HCT116 (cell line): ENCODE data around the gene TRAF2. TPM values are rescaled to one million over a fixed set of nuclear protein-coding genes. Genes with fewer than 3 reads are reported as not detected.

Experiments used
- ATAC-seq: fragments of 200-7000 bp; cut with Tn5 transposase; 2 replicates; pipeline ENCODE4 v1.9.1; 2020; ENCODE audit warnings: mild to moderate bottlenecking, moderate library complexity
- BruUV-seq: library from RNA; stranded (reverse); fragments of 400-500 nt; replicated peaks from 2 replicates; lab custom pipeline; 2021; lab: Mats Ljungman, UMichigan
- CTCF ChIA-PET: fragments of 300-600 bp; sonication (Branson Sonifier 250); formaldehyde crosslinking; loops from one replicate; lab custom pipeline; 2021; ENCODE audit warnings: antibody characterized with exemption; lab: Charles Lee
- POLR2A ChIA-PET: fragments of 300-600, 350-600 bp; sonication (Branson Sonifier 250); formaldehyde crosslinking; loops from one replicate; lab custom pipeline; 2021; ENCODE audit warnings: antibody characterized with exemption; lab: Charles Lee
- RAD21 ChIA-PET, 2 experiments: fragments of 300-600 bp; sonication (Branson Sonifier 250); formaldehyde crosslinking; loops; one replicate each; lab custom pipeline; 2023; ENCODE audit warnings: low total read pairs in 2 of 2; ENCODE audit not compliant: uncharacterized antibody in 2 of 2, unreplicated experiment in 2 of 2, low non-redundant PET in 1 of 2; lab: Charles Lee
- DNase-seq: peaks from one replicate; pipeline ENCODE4 v3.0.0-alpha.2; 2010; ENCODE audit warnings: low read depth, low spot score
- H2AFZ ChIP-seq: fragments of 200-600 bp; shearing (Covaris generic), sonication (generic); 2 replicates; pipeline ENCODE4 v1.6.1; 2017; ENCODE audit warnings: low read depth, mixed run types, mixed read lengths, antibody characterized with exemption, low read length; ENCODE audit not compliant: poor library complexity, severe bottlenecking
- H3K27ac ChIP-seq: 2 replicates; pipeline ENCODE4 v1.5.1; 2012; ENCODE audit warnings: low read depth, low read length
- H3K27me3 ChIP-seq: fragments of 200-600 bp; sonication (generic); 2 replicates; pipeline ENCODE4 v1.6.1; 2016; ENCODE audit warnings: mixed run types, low read length, mixed read lengths; ENCODE audit not compliant: insufficient read depth
- H3K36me3 ChIP-seq, 2 experiments: fragments of 200-500 bp in 1 of 2; fragments of 200-600 bp in 1 of 2; sonication (Bioruptor generic) in 1 of 2; sonication (generic) in 1 of 2; 2 replicates each; pipeline versions ENCODE4 v1.5.1 to v1.6.1; 2014 to 2016; ENCODE audit warnings: low read length in 2 of 2, inconsistent platforms in 1 of 2, mixed read lengths in 1 of 2, mixed run types in 1 of 2; ENCODE audit not compliant: insufficient read depth in 2 of 2, control insufficient read depth in 1 of 2
- H3K4me1 ChIP-seq, 2 experiments: fragments of 200-600 bp in 1 of 2; sonication (generic) in 1 of 2; 2 replicates each; pipeline versions ENCODE4 v1.5.1 to v1.6.1; 2012 to 2017; ENCODE audit warnings: low read length in 2 of 2, inconsistent platforms in 1 of 2, mild to moderate bottlenecking in 1 of 2, mixed read lengths in 1 of 2, mixed run types in 1 of 2, moderate library complexity in 1 of 2; ENCODE audit not compliant: insufficient read depth in 2 of 2, control insufficient read depth in 1 of 2
- H3K4me2 ChIP-seq: fragments of 200-600 bp; sonication (generic); 2 replicates; pipeline ENCODE4 v1.6.1; 2017; ENCODE audit warnings: mixed run types, low read length, mixed read lengths
- H3K4me3 ChIP-seq, 2 experiments: fragments of 200-600 bp in 1 of 2; sonication (generic) in 1 of 2; replicated peaks in 1 of 2; 2 replicates each; pipeline ENCODE4 v1.5.1; 2011 to 2016; ENCODE audit warnings: low read length in 2 of 2, control low read depth in 1 of 2, low read depth in 1 of 2, mild to moderate bottlenecking in 1 of 2, mixed read lengths in 1 of 2, mixed run types in 1 of 2
- H3K79me2 ChIP-seq: fragments of 200-600 bp; sonication (generic); 2 replicates; pipeline ENCODE4 v1.6.1; 2017; ENCODE audit warnings: mild to moderate bottlenecking, mixed run types, low read length, moderate library complexity, mixed read lengths; ENCODE audit not compliant: insufficient read depth
- H3K9ac ChIP-seq: fragments of 200-600 bp; sonication (generic); 2 replicates; pipeline ENCODE4 v1.6.1; 2016; ENCODE audit warnings: low read length, mixed read lengths
- H3K9me2 ChIP-seq: fragments of 200-600 bp; sonication (generic), shearing (Covaris generic); 2 replicates; pipeline ENCODE4 v1.6.1; 2017; ENCODE audit warnings: mixed run types, mild to moderate bottlenecking, moderate library complexity; ENCODE audit not compliant: insufficient read depth
- H3K9me3 ChIP-seq, 2 experiments: fragments of 200-500 bp in 1 of 2; fragments of 200-600 bp in 1 of 2; sonication (Bioruptor generic) in 1 of 2; sonication (generic) in 1 of 2; 2 replicates each; pipeline ENCODE4 v1.6.1; 2014 to 2017; ENCODE audit warnings: low read length in 2 of 2, mixed read lengths in 2 of 2, inconsistent platforms in 1 of 2, low read depth in 1 of 2, mild to moderate bottlenecking in 1 of 2, mixed run types in 1 of 2, moderate library complexity in 1 of 2; ENCODE audit not compliant: control insufficient read depth in 1 of 2, insufficient read depth in 1 of 2
- H4K20me1 ChIP-seq: fragments of 200-600 bp; sonication (generic), shearing (Covaris generic); 2 replicates; pipeline ENCODE4 v1.6.1; 2017; ENCODE audit warnings: mixed run types, mild to moderate bottlenecking, moderate library complexity; ENCODE audit not compliant: insufficient read depth
- CEBPB ChIP-seq: IDR thresholded peaks from 2 replicates; pipeline ENCODE4 v1.6.1; 2012; ENCODE audit warnings: low read depth
- EZH2phosphoT487 ChIP-seq: fragments of 200-600 bp; IDR thresholded peaks from 2 replicates; pipeline ENCODE4 v1.6.1; 2018; ENCODE audit warnings: antibody characterized with exemption, borderline replicate concordance
- FOSL1 ChIP-seq: IDR thresholded peaks from 2 replicates; pipeline ENCODE4 v1.6.1; 2012; ENCODE audit warnings: low read depth
- ZFX ChIP-seq: fragments of 450-650 bp; IDR thresholded peaks from 2 replicates; pipeline ENCODE4 v1.6.1; 2017
- ZNF274 ChIP-seq: fragments of 200-500 bp; sonication (Bioruptor generic); IDR thresholded peaks from 2 replicates; pipeline ENCODE4 v1.6.1; 2014; ENCODE audit warnings: mild to moderate bottlenecking, low read depth, low read length, inconsistent platforms
- intact Hi-C: fragments of 100-400 bp; cut with micrococcal nuclease; formaldehyde crosslinking; loops from 2 replicates; pipeline ENCODE4 v1.10.0; 2022
- total RNA-seq: library from RNA; stranded (reverse); gene quantifications from one replicate; pipeline ENCODE4 v1.2.1, GENCODE V29; 2021; ENCODE audit not compliant: unreplicated experiment
- TF ChIP-seq, protein P1 (sequence below): IDR thresholded peaks from 2 replicates; pipeline ENCODE4 v1.6.1; 2012; ENCODE audit warnings: low read depth
- TF ChIP-seq, protein P2 (sequence below): IDR thresholded peaks from 2 replicates; pipeline ENCODE4 v1.6.1; 2012
- TF ChIP-seq, protein P3 (sequence below): IDR thresholded peaks from 2 replicates; pipeline ENCODE4 v1.6.1; 2011; ENCODE audit warnings: mild to moderate bottlenecking, low read length, moderate library complexity; ENCODE audit not compliant: insufficient replicate concordance; ENCODE audit errors: extremely low read depth

Gene TRAF2
- total RNA-seq, 1 experiment from 2014 or later = 28.4 TPM

DNA sequence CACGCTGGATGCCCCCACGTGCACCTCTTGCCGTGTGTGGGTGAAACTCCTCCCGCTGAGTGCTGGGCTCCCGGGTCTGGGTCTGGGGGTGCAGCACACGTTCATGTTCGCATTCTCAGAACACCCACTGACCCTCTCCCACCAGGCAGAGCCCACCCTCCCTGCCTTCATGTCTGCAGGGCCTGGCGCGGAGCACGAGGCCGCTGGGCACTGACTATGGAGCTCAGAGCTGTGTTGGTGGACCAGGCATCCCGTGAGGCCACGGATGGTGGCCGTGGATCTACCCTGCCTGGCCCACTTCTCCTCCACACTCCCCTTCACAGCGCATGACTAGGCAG, 74.6 kb downstream of the TRAF2 start:
- peaks cover 11 to 26% of the 10 kb centered on the region in 2 experiments for H3K4me1 ChIP-seq
- no peak overlapping the region for H3K9ac ChIP-seq
- H3K4me3 ChIP-seq = no peak overlapping the region
- no peak overlapping the region for H2AFZ ChIP-seq
- RAD21 ChIA-PET = no interaction called here
- intact Hi-C loops = no loop called here
- H4K20me1 ChIP-seq = no peaks in the 10 kb centered on the region
- no peaks in the 10 kb centered on the region for H3K9me3 ChIP-seq
- H3K79me2 ChIP-seq = no peaks in the 10 kb centered on the region
- TF ChIP-seq ZNF274 (no peak), CEBPB (no peak), ZFX (no peak), FOSL1 (no peak), EZH2phosphoT487 (no peak)
- TF ChIP-seq, protein P1, sequence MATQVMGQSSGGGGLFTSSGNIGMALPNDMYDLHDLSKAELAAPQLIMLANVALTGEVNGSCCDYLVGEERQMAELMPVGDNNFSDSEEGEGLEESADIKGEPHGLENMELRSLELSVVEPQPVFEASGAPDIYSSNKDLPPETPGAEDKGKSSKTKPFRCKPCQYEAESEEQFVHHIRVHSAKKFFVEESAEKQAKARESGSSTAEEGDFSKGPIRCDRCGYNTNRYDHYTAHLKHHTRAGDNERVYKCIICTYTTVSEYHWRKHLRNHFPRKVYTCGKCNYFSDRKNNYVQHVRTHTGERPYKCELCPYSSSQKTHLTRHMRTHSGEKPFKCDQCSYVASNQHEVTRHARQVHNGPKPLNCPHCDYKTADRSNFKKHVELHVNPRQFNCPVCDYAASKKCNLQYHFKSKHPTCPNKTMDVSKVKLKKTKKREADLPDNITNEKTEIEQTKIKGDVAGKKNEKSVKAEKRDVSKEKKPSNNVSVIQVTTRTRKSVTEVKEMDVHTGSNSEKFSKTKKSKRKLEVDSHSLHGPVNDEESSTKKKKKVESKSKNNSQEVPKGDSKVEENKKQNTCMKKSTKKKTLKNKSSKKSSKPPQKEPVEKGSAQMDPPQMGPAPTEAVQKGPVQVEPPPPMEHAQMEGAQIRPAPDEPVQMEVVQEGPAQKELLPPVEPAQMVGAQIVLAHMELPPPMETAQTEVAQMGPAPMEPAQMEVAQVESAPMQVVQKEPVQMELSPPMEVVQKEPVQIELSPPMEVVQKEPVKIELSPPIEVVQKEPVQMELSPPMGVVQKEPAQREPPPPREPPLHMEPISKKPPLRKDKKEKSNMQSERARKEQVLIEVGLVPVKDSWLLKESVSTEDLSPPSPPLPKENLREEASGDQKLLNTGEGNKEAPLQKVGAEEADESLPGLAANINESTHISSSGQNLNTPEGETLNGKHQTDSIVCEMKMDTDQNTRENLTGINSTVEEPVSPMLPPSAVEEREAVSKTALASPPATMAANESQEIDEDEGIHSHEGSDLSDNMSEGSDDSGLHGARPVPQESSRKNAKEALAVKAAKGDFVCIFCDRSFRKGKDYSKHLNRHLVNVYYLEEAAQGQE = no peak
- TF ChIP-seq, protein P2, sequence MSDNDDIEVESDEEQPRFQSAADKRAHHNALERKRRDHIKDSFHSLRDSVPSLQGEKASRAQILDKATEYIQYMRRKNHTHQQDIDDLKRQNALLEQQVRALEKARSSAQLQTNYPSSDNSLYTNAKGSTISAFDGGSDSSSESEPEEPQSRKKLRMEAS = no peak
- TF ChIP-seq, protein P3, sequence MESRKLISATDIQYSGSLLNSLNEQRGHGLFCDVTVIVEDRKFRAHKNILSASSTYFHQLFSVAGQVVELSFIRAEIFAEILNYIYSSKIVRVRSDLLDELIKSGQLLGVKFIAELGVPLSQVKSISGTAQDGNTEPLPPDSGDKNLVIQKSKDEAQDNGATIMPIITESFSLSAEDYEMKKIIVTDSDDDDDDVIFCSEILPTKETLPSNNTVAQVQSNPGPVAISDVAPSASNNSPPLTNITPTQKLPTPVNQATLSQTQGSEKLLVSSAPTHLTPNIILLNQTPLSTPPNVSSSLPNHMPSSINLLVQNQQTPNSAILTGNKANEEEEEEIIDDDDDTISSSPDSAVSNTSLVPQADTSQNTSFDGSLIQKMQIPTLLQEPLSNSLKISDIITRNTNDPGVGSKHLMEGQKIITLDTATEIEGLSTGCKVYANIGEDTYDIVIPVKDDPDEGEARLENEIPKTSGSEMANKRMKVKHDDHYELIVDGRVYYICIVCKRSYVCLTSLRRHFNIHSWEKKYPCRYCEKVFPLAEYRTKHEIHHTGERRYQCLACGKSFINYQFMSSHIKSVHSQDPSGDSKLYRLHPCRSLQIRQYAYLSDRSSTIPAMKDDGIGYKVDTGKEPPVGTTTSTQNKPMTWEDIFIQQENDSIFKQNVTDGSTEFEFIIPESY = no peak
- CTCF ChIA-PET = no interaction called here
- no peak for ATAC-seq
- no peaks in the 10 kb centered on the region for H3K36me3 ChIP-seq
- H3K4me2 ChIP-seq = no peak overlapping the region
- POLR2A ChIA-PET = no interaction called here
- H3K27me3 ChIP-seq = no peaks in the 10 kb centered on the region
- no peak overlapping the region for H3K27ac ChIP-seq
- BruUV-seq = no TSS peak
- no peak for DNase-seq
- no peaks in the 10 kb centered on the region for H3K9me2 ChIP-seq
